ENCODE data around the gene PIP5KL1. TPM values are rescaled to one million over a fixed set of nuclear protein-coding genes. Genes with fewer than 3 reads are reported as not detected.
A peak's percentile ranks its signal among the peaks of the same experiment; 100 is the strongest.

The PIP5KL1 gene
- polyA plus RNA-seq, 3 donors, result 0.31 to 0.57 (median 0.39) TPM

GRCh38 chr9:127935765-127936221, 5.2 kb upstream of the PIP5KL1 start:
- Mint-ChIP-seq H3K36me3 (peaks cover 16 to 36% of the 10 kb centered on the region in 2 donors), H3K9me3 (peaks cover 0 to 4% (median 0%) of the 10 kb centered on the region in 7 donors), H3K4me1 (peaks cover 48% of the 10 kb centered on the region), H3K4me3 (no peak overlapping the region), H3K27ac (peak overlapping the region in 2 of 7 donors; percentile 26 to 73), H3K27me3 (ENCODE audit: low read depth in 3 of 3) (peaks cover 14 to 18% (median 15%) of the 10 kb centered on the region in 3 donors)
- intact Hi-C loops (cut with micrococcal nuclease), result no loop called here
- peaks cover 2 to 9% of the 10 kb centered on the region in 2 donors for H3K36me3 ChIP-seq (replicated peaks in 1 of 2; ENCODE audit: control insufficient read depth in 1 of 2, insufficient read depth in 2 of 2, low read length in 2 of 2)
- DNase-seq, result no peak
- H3K4me1 ChIP-seq (ENCODE audit: control insufficient read depth in 1 of 2, insufficient read depth in 2 of 2, low read length in 2 of 2), result peaks cover 35 to 42% of the 10 kb centered on the region in 2 donors
- H3K9me3 ChIP-seq (replicated peaks in 1 of 2; ENCODE audit: control insufficient read depth in 1 of 2, insufficient read depth in 1 of 2, low read length in 2 of 2), result no peaks in the 10 kb centered on the region
- H3K79me2 ChIP-seq (ENCODE audit: insufficient read depth, low read length), result peaks cover 24% of the 10 kb centered on the region
- H3K9ac ChIP-seq (ENCODE audit: insufficient read depth, low read length, poor library complexity, severe bottlenecking), result no peak overlapping the region
- no peak overlapping the region for H3K4me3 ChIP-seq (replicated peaks in 1 of 3; ENCODE audit: low read depth in 2 of 3, low read length in 3 of 3)
- H3K27me3 ChIP-seq (ENCODE audit: control insufficient read depth in 2 of 2, insufficient read depth in 2 of 2, low read length in 2 of 2), result peaks cover 0 to 11% of the 10 kb centered on the region in 2 donors
- H3K4me2 ChIP-seq (replicated peaks; ENCODE audit: extremely low read depth, low read length, poor library complexity, severe bottlenecking), result peak overlapping the region; percentile 93
- no peak overlapping the region for H3K27ac ChIP-seq (ENCODE audit: low read depth in 1 of 2, low read length in 2 of 2)
- H2AFZ ChIP-seq (ENCODE audit: insufficient read depth, low read depth, low read length, poor library complexity, severe bottlenecking), result no peak overlapping the region
- peaks cover 36% of the 10 kb centered on the region for H4K20me1 ChIP-seq (ENCODE audit: insufficient read depth, low read length)
- whole genome bisulfite sequencing (ENCODE audit: insufficient coverage), result 100% methylated on average over 3 of the region's 4 CpGs
- no peak for TF ChIP-seq CTCF (IDR thresholded peaks at IDR 0.05)

GRCh38 chr9:127934986-127935385, 4.4 kb upstream of the PIP5KL1 start:
- Mint-ChIP-seq H3K4me3 (no peak overlapping the region), H3K27ac (peak overlapping the region in 2 of 7 donors; percentile 58 to 81), H3K4me1 (peaks cover 50% of the 10 kb centered on the region), H3K27me3 (ENCODE audit: low read depth in 3 of 3) (peaks cover 15 to 23% (median 20%) of the 10 kb centered on the region in 3 donors), H3K9me3 (peaks cover 0 to 4% (median 0%) of the 10 kb centered on the region in 7 donors), H3K36me3 (peaks cover 16 to 36% of the 10 kb centered on the region in 2 donors)
- Histone ChIP-seq H2AFZ (ENCODE audit: insufficient read depth, low read depth, low read length, poor library complexity, severe bottlenecking) (no peak overlapping the region), H3K9ac (ENCODE audit: insufficient read depth, low read length, poor library complexity, severe bottlenecking) (no peak overlapping the region), H3K36me3 (replicated peaks in 1 of 2; ENCODE audit: control insufficient read depth in 1 of 2, insufficient read depth in 2 of 2, low read length in 2 of 2) (peaks cover 2 to 9% of the 10 kb centered on the region in 2 donors), H3K27me3 (ENCODE audit: control insufficient read depth in 2 of 2, insufficient read depth in 2 of 2, low read length in 2 of 2) (peaks cover 4 to 15% of the 10 kb centered on the region in 2 donors), H4K20me1 (ENCODE audit: insufficient read depth, low read length) (peaks cover 41% of the 10 kb centered on the region), H3K4me1 (ENCODE audit: control insufficient read depth in 1 of 2, insufficient read depth in 2 of 2, low read length in 2 of 2) (peaks cover 40 to 50% of the 10 kb centered on the region in 2 donors), H3K4me3 (replicated peaks in 1 of 3; ENCODE audit: low read depth in 2 of 3, low read length in 3 of 3) (no peak overlapping the region), H3K9me3 (replicated peaks in 1 of 2; ENCODE audit: control insufficient read depth in 1 of 2, insufficient read depth in 1 of 2, low read length in 2 of 2) (no peaks in the 10 kb centered on the region), H3K4me2 (replicated peaks; ENCODE audit: extremely low read depth, low read length, poor library complexity, severe bottlenecking) (no peak overlapping the region), H3K27ac (ENCODE audit: low read depth in 1 of 2, low read length in 2 of 2) (no peak overlapping the region), H3K79me2 (ENCODE audit: insufficient read depth, low read length) (peaks cover 24% of the 10 kb centered on the region)
- WGBS (ENCODE audit: insufficient coverage), result 80% methylated on average over 7 of the region's 11 CpGs
- DNase-seq, result no peak
- intact Hi-C loops (cut with micrococcal nuclease), result no loop called here
- no peak for TF ChIP-seq CTCF (IDR thresholded peaks at IDR 0.05)
